HuH-7.5 (cell line): ENCODE measurements around the gene WDFY1.
A peak's percentile ranks its signal among the peaks of the same experiment; 100 is the strongest.
"Not testable (repeated sequence)": the region's sequence is repeated elsewhere in the genome, so short reads cannot be mapped to it uniquely, and the experiment has no call there.

ENCODE experiments used
- DNase-seq: peaks from one replicate; pipeline ENCODE4 v3.0.0; 2011; ENCODE audit warnings: low spot score

WDFY1 gene

GRCh38 chr2:223957092-223957851 is 12.1 kb upstream of the WDFY1 start, which contains the start of gene MRPL44:
TSS of gene MRPL44 (plus strand) at chr2:223957463. CDS start at chr2:223957473, 10 bp downstream.
- DNase-seq: peak; percentile 66

GRCh38 chr2:223956300-223956699 is 11.2 kb upstream of the WDFY1 start:
- DNase-seq: no peak

- DNase-seq: no peak
Observed at GRCh38 chr2:223954401-223954800, 9.3 kb upstream of the WDFY1 start.

- no peak for DNase-seq
Observed at GRCh38 chr2:223952280-223952968, 7.3 kb upstream of the WDFY1 start.

GRCh38 chr2:223950448-223951347 is 5.6 kb upstream of the WDFY1 start:
- DNase-seq: no peak

- no peak for DNase-seq
Observed at GRCh38 chr2:223949241-223949840, 4.2 kb upstream of the WDFY1 start.

- DNase-seq: no peak
Observed at GRCh38 chr2:223947711-223948205, 2.6 kb upstream of the WDFY1 start.

- no peak for DNase-seq
Observed at GRCh38 chr2:223945755-223946154, 620 bp upstream of the WDFY1 start.

GRCh38 chr2:223944166-223944702 is 901 bp downstream of the WDFY1 start:
- peak; percentile 56 for DNase-seq

- DNase-seq: peak; percentile 29
Observed at GRCh38 chr2:223943561-223944008, 1.6 kb downstream of the WDFY1 start.

GRCh38 chr2:223943135-223943534 is 2.0 kb downstream of the WDFY1 start:
- no peak for DNase-seq

- DNase-seq: no peak
Observed at GRCh38 chr2:223941579-223942277, 3.4 kb downstream of the WDFY1 start.

- DNase-seq: not testable (repeated sequence)
Observed at GRCh38 chr2:223939438-223939837, 5.7 kb downstream of the WDFY1 start.

GRCh38 chr2:223937535-223937934 is 7.6 kb downstream of the WDFY1 start:
- DNase-seq: no peak

GRCh38 chr2:223936862-223937326 is 8.2 kb downstream of the WDFY1 start:
- DNase-seq: no peak

- no peak for DNase-seq
Observed at GRCh38 chr2:223935459-223936125, 9.5 kb downstream of the WDFY1 start.

GRCh38 chr2:223934870-223935269 is 10.3 kb downstream of the WDFY1 start:
- no peak for DNase-seq

- DNase-seq: no peak
Observed at GRCh38 chr2:223932816-223933800, 12.0 kb downstream of the WDFY1 start.
